ENCODE measurements around the gene SP1.

SP1 gene

DNA sequence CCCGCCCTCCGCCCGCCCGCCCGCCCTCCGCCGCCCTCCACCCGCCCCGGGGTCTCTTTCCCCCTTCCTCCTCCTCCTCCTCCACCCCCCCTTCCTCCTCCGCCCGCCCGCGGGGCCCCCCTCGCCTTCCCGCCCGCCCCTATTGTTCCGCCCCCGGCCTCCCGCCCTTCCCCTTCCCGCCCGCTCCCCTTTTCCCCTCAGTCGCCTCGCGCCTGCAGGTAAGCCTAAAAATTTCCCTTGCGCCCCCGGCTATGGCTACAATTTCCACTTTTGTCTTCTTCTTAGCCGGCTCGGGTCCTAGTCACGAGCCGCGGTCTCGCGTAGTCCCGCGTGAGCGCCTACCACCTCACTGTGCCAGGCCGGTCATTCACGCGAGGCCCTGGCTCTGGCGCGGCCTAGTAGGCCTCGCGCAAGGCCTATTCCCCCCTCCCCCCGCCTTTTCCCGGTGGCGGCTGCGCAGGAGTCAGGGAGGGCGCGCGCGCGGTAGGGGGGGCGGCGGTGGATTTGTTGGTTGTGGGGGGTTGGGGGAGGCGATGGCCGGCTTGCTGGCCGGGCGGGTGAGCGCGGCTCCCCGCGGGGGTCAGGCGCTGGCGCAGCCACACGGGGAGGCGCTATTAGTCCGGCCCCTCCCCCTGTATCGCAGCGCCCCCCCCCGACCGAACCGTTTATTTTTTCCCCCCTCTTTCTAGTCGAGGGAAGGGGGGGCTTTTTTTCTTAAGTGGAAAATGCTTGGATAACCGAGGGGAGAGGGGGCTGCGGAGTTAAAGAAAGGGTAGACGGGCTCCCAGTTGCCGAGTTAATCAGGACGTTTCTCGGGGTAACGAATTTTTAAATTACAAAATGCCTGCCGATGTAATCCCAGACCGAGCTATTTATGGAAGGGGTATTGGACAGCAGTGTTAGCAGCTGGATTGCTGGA lies 72.4 kb downstream of the SP1 start:
- peak; percentile 52 for DNase-seq

DNA sequence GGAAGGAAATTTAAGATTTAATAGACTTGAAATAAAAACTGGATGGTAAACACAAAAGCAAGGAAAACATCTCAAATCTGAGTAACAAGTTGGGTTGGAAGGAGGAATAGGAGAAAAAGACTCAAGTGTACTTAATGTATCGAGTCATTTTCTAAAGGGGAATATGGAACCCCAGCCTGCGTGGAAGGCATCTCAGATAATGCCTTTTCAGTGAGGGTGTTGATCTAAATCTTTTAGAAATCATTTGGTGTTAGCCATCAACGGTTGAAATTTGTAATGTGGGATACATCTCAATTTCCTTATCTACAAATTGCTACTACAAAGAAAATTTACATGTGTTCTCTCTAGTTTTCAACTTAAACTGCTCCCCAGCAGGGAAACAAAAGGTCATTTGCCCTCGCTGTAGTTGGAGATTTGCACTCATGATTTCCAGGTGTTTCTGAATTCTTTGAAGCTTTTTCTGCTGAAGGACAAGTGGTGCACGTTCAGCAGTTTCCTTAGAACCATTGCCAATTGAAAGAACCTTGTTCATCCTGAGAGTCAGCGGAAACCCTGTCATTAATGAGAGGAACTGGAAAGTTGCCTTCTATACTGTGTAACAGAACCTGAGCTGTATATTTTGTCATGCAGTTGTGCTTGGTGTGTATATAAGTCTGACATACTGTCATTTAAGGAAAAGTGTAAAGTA lies 74.1 kb downstream of the SP1 start:
- DNase-seq, result no peak

DNA sequence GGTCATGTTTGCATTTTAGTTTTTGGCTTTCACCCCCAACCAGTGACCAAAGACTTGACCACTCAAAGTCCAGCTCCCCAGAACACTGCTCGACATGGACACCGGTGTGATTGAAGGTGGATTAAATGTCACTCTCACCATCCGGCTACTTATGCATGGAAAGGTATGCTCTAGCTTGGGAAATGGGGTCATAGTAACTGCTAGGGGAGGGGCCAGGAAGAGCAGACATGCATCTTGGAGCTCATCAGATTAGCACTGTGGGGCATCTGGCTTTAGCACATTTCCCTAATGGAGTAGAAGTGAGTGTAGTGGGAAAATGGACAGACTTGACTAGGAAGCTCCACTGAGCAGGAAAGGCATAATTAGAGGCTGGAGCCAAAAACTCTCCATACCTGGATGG lies 74.7 kb downstream of the SP1 start:
- DNase-seq, result no peak

DNA sequence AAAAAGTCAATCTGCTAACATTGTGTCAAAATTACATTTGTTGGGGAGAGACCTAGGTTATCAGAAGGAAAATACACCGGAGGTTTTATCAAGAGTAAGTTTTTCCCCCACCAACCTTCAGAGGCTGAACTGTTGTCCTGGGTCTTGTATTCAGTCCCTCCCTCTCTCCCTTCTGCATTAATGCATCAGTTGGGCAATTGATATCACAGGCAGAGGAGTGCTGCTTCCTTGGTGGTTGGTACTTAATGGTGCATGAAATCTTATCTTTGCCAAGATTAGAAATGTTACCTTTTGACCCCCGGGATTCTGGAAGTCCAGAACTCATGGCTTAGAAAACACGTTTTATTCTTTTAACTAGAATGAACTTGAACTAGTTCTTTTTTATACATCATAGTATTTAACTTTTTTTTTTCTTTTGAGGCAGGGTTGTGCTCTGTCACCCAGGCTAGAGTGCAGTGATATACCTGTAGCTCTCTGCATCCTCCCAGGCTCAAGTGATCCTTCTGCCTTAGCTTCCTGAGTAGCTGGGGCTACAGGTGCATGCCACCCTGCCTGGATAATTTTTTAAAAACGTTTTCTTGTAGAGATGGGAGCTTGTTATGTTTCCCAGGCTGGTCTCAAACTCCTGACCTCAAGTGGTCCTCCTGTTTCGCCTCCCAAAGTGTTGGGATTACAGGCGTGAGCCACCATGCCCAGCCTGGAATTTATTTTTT lies 76.8 kb downstream of the SP1 start:
- DNase-seq, result no peak

DNA sequence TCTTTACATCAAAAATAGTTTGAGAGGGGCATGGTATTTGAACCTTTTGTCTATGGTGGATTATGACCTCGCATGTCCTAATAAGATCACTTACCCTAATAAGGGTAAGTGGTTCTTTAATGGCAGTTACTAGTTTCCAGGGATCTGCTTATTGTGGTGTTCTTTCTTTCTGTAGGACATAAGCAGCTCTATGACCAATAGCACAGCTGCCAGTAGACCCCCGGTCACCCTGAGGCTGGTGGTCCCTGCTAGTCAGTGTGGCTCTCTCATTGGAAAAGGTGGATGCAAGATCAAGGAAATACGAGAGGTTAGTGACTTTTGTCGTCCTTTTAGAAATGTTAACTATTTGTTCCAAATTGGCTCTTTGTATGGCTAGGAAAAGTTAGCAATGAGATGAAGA lies 79.1 kb downstream of the SP1 start:
- DNase-seq, result no peak

DNA sequence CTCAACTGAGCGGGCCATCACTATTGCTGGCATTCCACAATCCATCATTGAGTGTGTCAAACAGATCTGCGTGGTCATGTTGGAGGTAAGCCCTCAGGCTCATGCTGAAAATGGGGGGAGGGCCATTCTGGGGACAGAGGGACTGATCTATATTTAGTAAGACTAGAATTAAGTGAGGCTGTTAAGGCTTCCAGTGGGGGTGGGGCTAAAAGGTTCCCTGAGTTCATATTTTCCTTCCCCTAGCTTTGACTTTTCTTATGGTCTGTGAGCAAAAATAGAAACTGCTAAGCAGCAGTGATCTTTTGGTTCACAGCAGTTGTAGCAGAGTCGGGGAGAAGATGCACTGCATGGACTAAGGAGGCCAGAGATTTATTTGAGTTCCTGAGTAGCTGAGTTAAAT lies 81.1 kb downstream of the SP1 start:
- DNase-seq, result no peak

DNA sequence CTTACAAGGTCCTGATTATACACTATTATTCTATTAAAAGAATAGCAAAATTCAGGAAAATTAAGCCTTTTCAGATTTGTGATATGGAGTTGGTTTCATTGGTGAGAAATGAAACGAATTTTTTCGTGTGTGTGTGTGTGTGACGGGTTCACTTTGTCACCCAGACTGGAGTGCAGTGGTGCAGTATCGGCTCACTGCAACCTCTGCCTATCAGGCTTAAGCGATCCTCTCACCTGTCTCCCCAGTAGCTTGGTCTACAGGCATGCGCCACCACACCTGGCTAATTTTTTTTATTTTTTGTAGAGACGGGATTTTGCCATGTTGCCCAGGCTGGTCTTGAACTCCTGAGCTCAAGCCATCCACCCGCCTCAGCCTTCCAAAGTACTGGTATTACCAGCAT lies 81.6 kb downstream of the SP1 start:
- no peak for DNase-seq

DNA sequence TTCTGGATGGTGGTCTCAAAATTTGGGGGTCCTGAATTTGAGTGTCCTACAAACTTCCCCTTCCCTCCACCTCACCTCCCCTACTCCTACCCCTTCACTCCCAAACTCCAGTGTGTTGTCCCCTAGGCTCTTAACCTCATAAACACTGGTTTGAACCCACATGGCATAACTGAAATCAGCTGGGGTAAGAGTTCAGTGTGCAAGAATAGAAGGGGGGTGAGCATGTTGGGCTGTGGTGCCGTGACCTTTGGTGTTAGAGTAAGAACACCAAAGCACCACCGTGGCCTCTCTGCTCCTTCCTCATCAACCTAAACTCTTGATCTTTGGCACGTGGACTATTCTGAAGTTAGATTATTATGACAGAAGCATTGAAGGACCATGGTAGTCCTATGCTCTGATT lies 83.0 kb downstream of the SP1 start:
- no peak for DNase-seq

DNA sequence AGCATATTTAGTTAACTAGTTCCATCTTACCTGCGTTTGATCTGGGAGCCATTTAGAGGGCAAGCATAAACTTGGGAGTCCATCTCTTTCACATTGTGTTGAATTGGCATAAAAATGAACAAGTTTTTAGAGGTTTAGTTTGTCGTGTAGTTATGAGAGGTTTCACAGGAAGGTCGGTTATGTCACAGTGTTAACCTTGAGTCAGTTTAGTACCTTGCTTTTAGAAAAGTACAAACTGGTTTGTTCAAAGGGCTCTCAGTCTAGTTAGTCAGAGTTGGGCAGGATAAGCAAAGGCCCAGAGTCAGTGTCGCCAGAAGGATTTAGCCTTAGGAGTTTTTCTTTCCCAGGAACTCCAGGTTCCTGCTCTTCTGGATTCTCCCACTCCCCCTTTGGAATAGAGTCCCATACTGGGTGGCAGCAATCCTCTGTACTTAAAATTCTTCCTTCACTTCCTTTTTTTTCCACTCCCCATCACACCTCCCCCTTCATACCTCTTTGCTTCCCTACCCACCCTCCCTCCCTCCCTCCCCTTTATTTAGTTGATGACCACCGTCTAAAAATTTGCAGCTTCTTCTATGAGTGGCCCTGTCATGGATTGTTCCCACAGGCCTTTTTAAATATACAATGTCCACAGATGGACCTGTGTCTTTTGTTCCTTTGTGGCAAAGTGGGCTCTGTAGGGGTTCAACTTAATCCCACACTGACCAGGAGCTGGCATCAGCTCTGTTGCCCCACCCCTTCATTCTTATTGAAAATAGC lies 84.0 kb downstream of the SP1 start:
- DNase-seq, result no peak

DNA sequence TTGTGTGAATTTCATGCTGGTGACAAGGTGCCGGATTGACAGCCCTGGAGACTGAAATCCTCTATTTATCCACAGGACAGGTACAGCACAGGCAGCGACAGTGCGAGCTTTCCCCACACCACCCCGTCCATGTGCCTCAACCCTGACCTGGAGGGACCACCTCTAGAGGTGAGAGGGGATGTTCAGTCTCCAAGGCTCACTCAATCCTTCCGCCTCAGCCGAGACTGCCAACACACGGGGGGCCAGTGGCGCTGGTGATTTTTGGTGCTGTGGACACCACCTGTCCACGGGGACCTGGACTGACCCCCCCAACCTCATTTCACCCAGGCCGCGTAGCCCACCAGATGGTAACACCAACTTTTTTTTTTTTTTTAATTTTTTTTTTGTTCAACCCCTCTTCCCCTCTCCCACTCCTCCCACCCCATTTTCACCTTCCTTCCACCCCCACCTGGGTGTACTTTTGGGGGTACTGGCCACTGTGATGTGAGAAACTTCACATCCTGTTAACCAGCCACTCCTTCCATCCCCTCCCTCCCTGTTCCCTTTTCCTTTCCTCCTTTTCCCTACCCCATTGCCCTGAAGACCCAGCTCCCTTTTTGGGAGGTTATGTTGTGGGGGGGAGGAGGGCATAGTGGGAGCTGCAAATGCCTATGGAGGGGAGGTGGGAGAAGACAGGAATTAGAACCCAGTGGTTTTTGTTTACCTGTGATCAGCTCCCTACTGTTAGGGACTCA lies 84.9 kb downstream of the SP1 start:
- no peak for DNase-seq

DNA sequence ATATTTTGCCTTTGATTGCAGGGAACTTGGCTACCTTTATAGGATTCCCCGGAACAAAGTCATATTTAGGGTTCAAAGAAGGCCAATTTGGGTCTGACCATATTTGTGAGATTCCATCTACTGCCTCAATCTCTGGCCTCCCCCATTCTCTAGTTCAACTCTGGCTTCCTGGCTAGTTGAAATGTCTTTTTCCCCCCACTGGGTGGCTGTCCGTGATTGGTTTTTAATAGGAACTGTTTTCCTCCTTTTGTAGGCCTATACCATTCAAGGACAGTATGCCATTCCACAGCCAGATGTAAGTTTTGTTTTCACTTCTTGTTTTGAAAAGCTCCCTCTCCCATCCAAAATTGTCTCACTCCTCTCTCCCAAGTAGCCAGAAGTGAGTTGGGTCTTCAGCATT lies 85.7 kb downstream of the SP1 start:
- DNase-seq, result no peak

Data from amniotic stem cell (primary cell).